SK-N-SH (cell line): ENCODE measurements around the gene MCM8. TPM values are rescaled to one million over a fixed set of nuclear protein-coding genes. Genes with fewer than 3 reads are reported as not detected.

Experiments
- CTCF ChIA-PET: fragments of 300-600, 350-600 bp; formaldehyde crosslinking; extraction: SDS; loops from one replicate; lab custom pipeline; 2021; lab: Yijun Ruan, JAX
- POLR2A ChIA-PET: fragments of 350-600 bp; sonication (Branson Sonifier 250); formaldehyde crosslinking; extraction: SDS; loops from one replicate; lab custom pipeline; 2020; ENCODE audit warnings: antibody characterized with exemption, inconsistent platforms; lab: Yijun Ruan, JAX
- DNase-seq: peaks from one replicate; pipeline ENCODE4 v3.0.0; 2012
- H2AFZ ChIP-seq: fragments of 200-600 bp; sonication (generic); 2 replicates; pipeline ENCODE4 v1.8.1; 2016; ENCODE audit warnings: antibody characterized with exemption, mild to moderate bottlenecking, low read depth
- H3F3A ChIP-seq: fragments of 200-600 bp; sonication (generic); replicated peaks from 2 replicates; pipeline ENCODE3; 2016; ENCODE audit warnings: antibody characterized with exemption, mild to moderate bottlenecking; ENCODE audit not compliant: insufficient read depth
- H3K27ac ChIP-seq, 2 experiments: fragments of 200-500 bp in 1 of 2; fragments of 200-600 bp in 1 of 2; sonication (Bioruptor generic) in 1 of 2; sonication (generic), shearing (Covaris generic) in 1 of 2; 2 replicates each; pipeline versions ENCODE4 v1.5.1 to v1.6.1; 2014 to 2016; ENCODE audit warnings: low read depth in 2 of 2, inconsistent platforms in 1 of 2, low read length in 1 of 2, mild to moderate bottlenecking in 1 of 2, mixed read lengths in 1 of 2
- H3K27me3 ChIP-seq: fragments of 200-600 bp; sonication (generic), shearing (Covaris generic); 2 replicates; pipeline ENCODE4 v1.6.1; 2016; ENCODE audit warnings: mixed run types; ENCODE audit not compliant: insufficient read depth
- H3K36me3 ChIP-seq, 2 experiments: fragments of 200-500 bp in 1 of 2; fragments of 200-600 bp in 1 of 2; sonication (Bioruptor generic) in 1 of 2; sonication (generic) in 1 of 2; replicated peaks in 1 of 2; 2 replicates each; pipeline versions ENCODE3 to v1.5.1; 2014 to 2016; ENCODE audit warnings: low read length in 1 of 2, mild to moderate bottlenecking in 1 of 2; ENCODE audit not compliant: insufficient read depth in 2 of 2, control insufficient read depth in 1 of 2
- H3K4me1 ChIP-seq, 2 experiments: fragments of 200-500 bp in 1 of 2; fragments of 200-600 bp in 1 of 2; sonication (Bioruptor generic) in 1 of 2; sonication (generic), shearing (Covaris generic) in 1 of 2; 2 replicates each; pipeline versions ENCODE4 v1.5.1 to v1.6.1; 2014 to 2016; ENCODE audit warnings: low read depth in 1 of 2, low read length in 1 of 2, mixed run types in 1 of 2; ENCODE audit not compliant: insufficient read depth in 2 of 2, control insufficient read depth in 1 of 2
- H3K4me2 ChIP-seq: fragments of 200-600 bp; sonication (generic), shearing (Covaris generic); 2 replicates; pipeline ENCODE4 v1.6.1; 2017; ENCODE audit warnings: mixed run types
- H3K4me3 ChIP-seq, 2 experiments: fragments of 200-500 bp in 1 of 2; fragments of 200-600 bp in 1 of 2; sonication (Bioruptor generic) in 1 of 2; sonication (generic), shearing (Covaris generic) in 1 of 2; 2 replicates each; pipeline versions ENCODE4 v1.5.1 to v1.8.1; 2014 to 2016; ENCODE audit warnings: low read depth in 2 of 2, inconsistent platforms in 1 of 2, low read length in 1 of 2, mild to moderate bottlenecking in 1 of 2, mixed read lengths in 1 of 2, moderate library complexity in 1 of 2
- H3K79me2 ChIP-seq: fragments of 200-600 bp; sonication (generic); 2 replicates; pipeline ENCODE4 v1.8.1; 2017; ENCODE audit warnings: mild to moderate bottlenecking; ENCODE audit not compliant: insufficient read depth
- H3K9ac ChIP-seq: fragments of 200-600 bp; sonication (generic); 2 replicates; pipeline ENCODE4 v1.6.1; 2017; ENCODE audit warnings: mixed run types
- H3K9me2 ChIP-seq: fragments of 200-600 bp; sonication (generic); 2 replicates; pipeline ENCODE4 v1.6.1; 2017; ENCODE audit warnings: mixed run types
- H3K9me3 ChIP-seq: fragments of 200-600 bp; sonication (generic); 2 replicates; pipeline ENCODE4 v1.6.1; 2017; ENCODE audit warnings: mixed run types, mild to moderate bottlenecking, moderate library complexity
- H4K20me1 ChIP-seq: fragments of 200-600 bp; sonication (generic); 2 replicates; pipeline ENCODE4 v1.6.1; 2017; ENCODE audit warnings: mild to moderate bottlenecking, mixed run types; ENCODE audit not compliant: insufficient read depth
- CHD2 ChIP-seq: fragments of 150-350 bp; IDR thresholded peaks from 2 replicates; pipeline ENCODE4 v1.6.1; 2018; ENCODE audit warnings: low read length; ENCODE audit not compliant: partially characterized antibody
- CTCF ChIP-seq: fragments of 200-600 bp; sonication (generic); IDR thresholded peaks from 2 replicates; pipeline ENCODE4 v1.6.1; 2017; ENCODE audit warnings: antibody characterized with exemption, mild to moderate bottlenecking, moderate library complexity
- ELF1 ChIP-seq: IDR thresholded peaks from 2 replicates; pipeline ENCODE4 v1.4.0; 2012
- EZH2phosphoT487 ChIP-seq: fragments of 200-600 bp; sonication (generic); IDR thresholded peaks from 2 replicates; pipeline ENCODE4 v1.6.1; 2017; ENCODE audit warnings: low read depth, mixed run types, mild to moderate bottlenecking, antibody characterized with exemption, moderate library complexity, borderline replicate concordance
- FOSL2 ChIP-seq: IDR thresholded peaks from 2 replicates; pipeline ENCODE4 v1.4.0; 2012; ENCODE audit warnings: low read depth, mild to moderate bottlenecking, moderate library complexity, borderline replicate concordance
- FOXJ3 ChIP-seq: sonication (generic); formaldehyde crosslinking; IDR thresholded peaks from 2 replicates; pipeline ENCODE4 v1.5.1; 2020; ENCODE audit warnings: mild to moderate bottlenecking, missing genetic modification reagents
- MXI1 ChIP-seq: IDR thresholded peaks from 2 replicates; pipeline ENCODE4 v1.6.1; 2012; ENCODE audit warnings: mild to moderate bottlenecking, low read depth, low read length, improper control_type of control experiment
- NRF1 ChIP-seq: IDR thresholded peaks from 2 replicates; pipeline ENCODE4 v1.6.1; 2012; ENCODE audit warnings: low read depth, mild to moderate bottlenecking, low read length
- SIN3A ChIP-seq: IDR thresholded peaks from 2 replicates; pipeline ENCODE4 v1.6.1; 2012; ENCODE audit warnings: low read depth, mild to moderate bottlenecking, low read length, moderate library complexity, borderline replicate concordance
- SMC3 ChIP-seq: IDR thresholded peaks from 2 replicates; pipeline ENCODE4 v1.6.1; 2012; ENCODE audit warnings: low read depth, low read length, improper control_type of control experiment
- TAF1 ChIP-seq: IDR thresholded peaks from 2 replicates; pipeline ENCODE4 v1.6.1; 2012; ENCODE audit warnings: low read depth, mild to moderate bottlenecking, low read length, moderate library complexity, borderline replicate concordance
- TEAD4 ChIP-seq: IDR thresholded peaks from 2 replicates; pipeline ENCODE4 v1.4.0; 2012; ENCODE audit warnings: mild to moderate bottlenecking, borderline replicate concordance; ENCODE audit not compliant: insufficient read depth
- WGBS: methylation state at CpG from one replicate; pipeline ENCODE4 v1.1.6; 2017; ENCODE audit warnings: low lambda C conversion rate; 5-methylcytosine and 5-hydroxymethylcytosine counted together
- polyA plus RNA-seq, 3 experiments: library from polyadenylated mRNA; depleted of rRNA; stranded (reverse); fragments of >200 nt; gene quantifications; 2 replicates each; pipeline ENCODE4 v1.2.3, GENCODE V29; 2012
- TF ChIP-seq, protein P1 (sequence below): fragments of 150-350 bp; IDR thresholded peaks from 2 replicates; pipeline ENCODE4 v1.6.1; 2016; ENCODE audit warnings: mild to moderate bottlenecking, low read depth, low read length
- TF ChIP-seq, protein P2 (sequence below): IDR thresholded peaks from 2 replicates; pipeline ENCODE4 v1.4.0; 2012; ENCODE audit warnings: low read depth, borderline replicate concordance

The MCM8 gene
- polyA plus RNA-seq, 1 of the 3 experiments (the other 2 are of a cell fraction), result 4.0 TPM

GRCh38 chr20:5989539-5989938 lies 39.1 kb downstream of the MCM8 start:
- H3K4me3 ChIP-seq, result no peak overlapping the region
- H3F3A ChIP-seq, result peaks cover 25% of the 10 kb centered on the region
- H3K79me2 ChIP-seq, result no peaks in the 10 kb centered on the region
- DNase-seq, result no peak
- no peak overlapping the region for H2AFZ ChIP-seq
- H3K36me3 ChIP-seq, result peaks cover 13 to 31% of the 10 kb centered on the region in 2 experiments
- TF ChIP-seq MXI1 (no peak), SIN3A (no peak), CHD2 (no peak)
- no peak overlapping the region for H3K4me2 ChIP-seq
- no peaks in the 10 kb centered on the region; the same call in 1 of the 2 replicates for H3K9me2 ChIP-seq
- ChIA-PET CTCF (interaction anchor here (0.9 to 1.6 kb wide), 2 partner anchors 13 to 87 kb away, joined by 3 to 4 read pairs; no protein-coding TSS in a partner anchor), POLR2A (no interaction called here)
- H3K4me1 ChIP-seq, result peaks cover 0 to 14% of the 10 kb centered on the region in 2 experiments; a peak in 3 of 4 replicates
- no peak overlapping the region for H3K27ac ChIP-seq
- no peaks in the 10 kb centered on the region for H4K20me1 ChIP-seq
- 95% methylated on average over 1 of the region's 1 CpG for WGBS
- no peaks in the 10 kb centered on the region for H3K9me3 ChIP-seq
- H3K27me3 ChIP-seq, result no peaks in the 10 kb centered on the region
- H3K9ac ChIP-seq, result no peak overlapping the region

DNA sequence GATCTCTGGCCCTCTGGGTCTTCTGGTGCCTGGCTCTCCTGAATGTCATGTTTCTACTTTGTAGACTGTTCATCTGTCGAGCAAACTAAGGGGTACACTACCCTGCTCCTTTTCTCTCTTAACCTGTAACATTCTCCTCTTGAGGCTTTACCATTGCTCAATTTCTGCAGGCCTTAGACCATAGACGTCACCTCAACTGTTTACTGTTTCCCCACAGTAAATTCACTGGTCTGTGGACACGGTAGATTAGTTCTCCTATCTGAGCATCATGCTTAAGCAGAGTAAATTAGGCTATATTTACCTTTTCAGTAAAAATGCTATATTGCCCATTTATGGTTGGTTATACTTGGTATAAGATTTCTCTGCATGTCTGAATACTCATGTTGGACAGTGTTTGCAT lies 40.5 kb downstream of the MCM8 start:
- H3K4me1 ChIP-seq, result peaks cover 0 to 14% of the 10 kb centered on the region in 2 experiments; a peak in 3 of 4 replicates
- H3F3A ChIP-seq, result peaks cover 25% of the 10 kb centered on the region
- POLR2A ChIA-PET, result no interaction called here
- no peaks in the 10 kb centered on the region for H3K79me2 ChIP-seq
- no peak overlapping the region for H2AFZ ChIP-seq
- 91% methylated on average over 3 of the region's 3 CpGs for WGBS
- no peaks in the 10 kb centered on the region for H4K20me1 ChIP-seq
- H3K4me3 ChIP-seq, result no peak overlapping the region
- no peak for DNase-seq
- H3K27me3 ChIP-seq, result no peaks in the 10 kb centered on the region
- peaks cover 24 to 34% of the 10 kb centered on the region in 2 experiments for H3K36me3 ChIP-seq
- H3K9me3 ChIP-seq, result no peaks in the 10 kb centered on the region
- H3K4me2 ChIP-seq, result no peak overlapping the region
- H3K9ac ChIP-seq, result no peak overlapping the region
- peak overlapping the region; percentile 54 to 72; a peak in 3 of 4 replicates for H3K27ac ChIP-seq
- H3K9me2 ChIP-seq, result no peaks in the 10 kb centered on the region; the same call in 1 of the 2 replicates
- CTCF ChIA-PET, result no interaction called here
- no peak for TF ChIP-seq TEAD4
- TF ChIP-seq, protein P1, sequence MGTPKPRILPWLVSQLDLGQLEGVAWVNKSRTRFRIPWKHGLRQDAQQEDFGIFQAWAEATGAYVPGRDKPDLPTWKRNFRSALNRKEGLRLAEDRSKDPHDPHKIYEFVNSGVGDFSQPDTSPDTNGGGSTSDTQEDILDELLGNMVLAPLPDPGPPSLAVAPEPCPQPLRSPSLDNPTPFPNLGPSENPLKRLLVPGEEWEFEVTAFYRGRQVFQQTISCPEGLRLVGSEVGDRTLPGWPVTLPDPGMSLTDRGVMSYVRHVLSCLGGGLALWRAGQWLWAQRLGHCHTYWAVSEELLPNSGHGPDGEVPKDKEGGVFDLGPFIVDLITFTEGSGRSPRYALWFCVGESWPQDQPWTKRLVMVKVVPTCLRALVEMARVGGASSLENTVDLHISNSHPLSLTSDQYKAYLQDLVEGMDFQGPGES, result no peak
- no peak for TF ChIP-seq EZH2phosphoT487
- no peak for TF ChIP-seq NRF1
- TF ChIP-seq FOSL2, result no peak
- TF ChIP-seq CTCF, result no peak
- TF ChIP-seq TAF1, result no peak
- TF ChIP-seq, protein P2, sequence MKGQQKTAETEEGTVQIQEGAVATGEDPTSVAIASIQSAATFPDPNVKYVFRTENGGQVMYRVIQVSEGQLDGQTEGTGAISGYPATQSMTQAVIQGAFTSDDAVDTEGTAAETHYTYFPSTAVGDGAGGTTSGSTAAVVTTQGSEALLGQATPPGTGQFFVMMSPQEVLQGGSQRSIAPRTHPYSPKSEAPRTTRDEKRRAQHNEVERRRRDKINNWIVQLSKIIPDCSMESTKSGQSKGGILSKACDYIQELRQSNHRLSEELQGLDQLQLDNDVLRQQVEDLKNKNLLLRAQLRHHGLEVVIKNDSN, result no peak
- no peak for TF ChIP-seq FOXJ3 (CRISPR knock-in tag)
- TF ChIP-seq ELF1, result no peak
- TF ChIP-seq SMC3, result no peak
- TF ChIP-seq SIN3A, result no peak
